Caco-2 (cell line): ENCODE measurements around the gene ZBTB47. TPM values are rescaled to one million over a fixed set of nuclear protein-coding genes. Genes with fewer than 3 reads are reported as not detected.

Source experiments
- BruUV-seq: library from RNA; stranded (reverse); fragments of 400-500 nt; replicated peaks from 2 replicates; lab custom pipeline; 2021; lab: Mats Ljungman, UMichigan
- CTCF ChIA-PET: fragments of 300-600 bp; sonication (Branson Sonifier 250); formaldehyde crosslinking; loops from one replicate; lab custom pipeline; 2022; ENCODE audit warnings: antibody characterized with exemption; lab: Charles Lee
- POLR2A ChIA-PET: fragments of 300-600 bp; sonication (Branson Sonifier 250); formaldehyde crosslinking; loops from one replicate; lab custom pipeline; 2022; ENCODE audit warnings: antibody characterized with exemption; lab: Charles Lee
- DNase-seq, 2 experiments: peaks; one replicate each; pipeline versions ENCODE4 v3.0.0 to v3.0.0-alpha.2; 2020 to 2022
- H3K27me3 ChIP-seq: replicated peaks from 2 replicates; pipeline ENCODE4 v1.6.0; 2011; ENCODE audit warnings: low read length; ENCODE audit not compliant: control insufficient read depth, insufficient read depth
- H3K36me3 ChIP-seq: 2 replicates; pipeline ENCODE4 v1.5.1; 2011; ENCODE audit warnings: low read length; ENCODE audit not compliant: control insufficient read depth, insufficient read depth
- H3K4me1 ChIP-seq: fragments of 250-450 bp; sonication (Bioruptor Pico); 2 replicates; pipeline ENCODE4 v1.5.1; 2020; ENCODE audit warnings: mild to moderate bottlenecking
- H3K4me3 ChIP-seq: 2 replicates; pipeline ENCODE4 v1.5.1; 2011; ENCODE audit warnings: low read depth, mild to moderate bottlenecking, control low read depth, low read length
- H3K9me3 ChIP-seq: fragments of 250-450 bp; sonication (Bioruptor Pico); 2 replicates; pipeline ENCODE4 v1.5.1; 2020; ENCODE audit warnings: mild to moderate bottlenecking, moderate library complexity
- H3K27ac Mint-ChIP-seq: one replicate; pipeline ENCODE4 v1.8.0; 2022; ENCODE audit warnings: mixed read lengths; ENCODE audit not compliant: unreplicated experiment
- H3K27me3 Mint-ChIP-seq: one replicate; pipeline ENCODE4 v1.8.0; 2022; ENCODE audit warnings: mixed read lengths; ENCODE audit not compliant: insufficient read depth, unreplicated experiment
- H3K36me3 Mint-ChIP-seq: one replicate; pipeline ENCODE4 v1.8.0; 2022; ENCODE audit warnings: mild to moderate bottlenecking, mixed read lengths; ENCODE audit not compliant: insufficient read depth, unreplicated experiment
- H3K4me1 Mint-ChIP-seq: one replicate; pipeline ENCODE4 v1.8.0; 2022; ENCODE audit warnings: low read depth, mixed read lengths; ENCODE audit not compliant: unreplicated experiment
- H3K4me3 Mint-ChIP-seq: one replicate; pipeline ENCODE4 v1.8.0; 2022; ENCODE audit warnings: mild to moderate bottlenecking, moderate library complexity, mixed read lengths; ENCODE audit not compliant: unreplicated experiment
- H3K9me3 Mint-ChIP-seq: one replicate; pipeline ENCODE4 v1.8.0; 2022; ENCODE audit warnings: mixed read lengths; ENCODE audit not compliant: unreplicated experiment
- intact Hi-C: fragments of 100-400 bp; cut with micrococcal nuclease; formaldehyde crosslinking; loops from one replicate; pipeline ENCODE4 v1.10.0; 2022; ENCODE audit not compliant: unreplicated experiment
- total RNA-seq: library from RNA; stranded (reverse); gene quantifications from 2 replicates; pipeline ENCODE4 v1.2.3, GENCODE V29; 2022
- TF ChIP-seq, protein P1 (sequence below), 2 experiments: fragments of 200-600 bp in 1 of 2; IDR thresholded peaks; 1 replicate in 1 of 2; 2 replicates in 1 of 2; pipeline versions ENCODE4 v1.5.1 to v1.8.0; 2011 to 2022; ENCODE audit warnings: antibody characterized with exemption in 1 of 2, control low read depth in 1 of 2, inconsistent platforms in 1 of 2, low read depth in 1 of 2, low read length in 1 of 2, mild to moderate bottlenecking in 1 of 2, moderate library complexity in 1 of 2; ENCODE audit not compliant: insufficient read depth in 1 of 2, severe bottlenecking in 1 of 2, unreplicated experiment in 1 of 2

The ZBTB47 gene
- total RNA-seq, 1 experiment from 2014 or later = 4.8 TPM

DNA sequence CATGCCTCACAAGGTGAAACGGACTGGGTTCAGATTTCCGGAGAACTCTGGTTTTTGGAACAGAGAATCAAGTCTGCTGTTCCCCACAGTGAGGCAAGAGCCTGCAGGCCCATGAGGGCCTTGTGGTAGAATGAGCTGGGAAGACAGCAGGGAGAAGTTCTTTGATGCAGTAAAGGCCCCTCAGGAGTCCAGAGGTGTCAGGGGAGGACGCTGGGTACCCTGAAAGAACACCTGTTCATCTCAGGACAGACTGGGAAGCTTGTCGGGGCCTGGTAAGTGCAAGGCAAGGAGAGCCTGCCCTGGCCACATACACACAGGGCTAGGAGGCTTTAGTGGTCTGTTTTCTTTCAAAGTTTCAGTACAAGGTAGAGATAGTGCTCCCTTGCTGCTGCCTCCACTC is 3.7 kb upstream of the ZBTB47 start:
- no peak for DNase-seq
- H3K4me3 Mint-ChIP-seq = no peak overlapping the region
- no peaks in the 10 kb centered on the region for H3K9me3 ChIP-seq
- H3K27me3 Mint-ChIP-seq = no peaks in the 10 kb centered on the region
- CTCF ChIA-PET = no interaction called here
- no peak overlapping the region for H3K27ac Mint-ChIP-seq
- intact Hi-C loops = loop anchor here (5.0 kb wide), 2 partner anchors 47 to 67 kb away; partner anchors contain the start of genes NKTR and SEC22C
- H3K36me3 Mint-ChIP-seq = peaks cover 66% of the 10 kb centered on the region
- H3K36me3 ChIP-seq = no peaks in the 10 kb centered on the region; the same call in 1 of the 2 replicates
- H3K4me1 ChIP-seq = peaks cover 12% of the 10 kb centered on the region
- no peaks in the 10 kb centered on the region for H3K27me3 ChIP-seq
- BruUV-seq = no TSS peak
- TF ChIP-seq, protein P1, sequence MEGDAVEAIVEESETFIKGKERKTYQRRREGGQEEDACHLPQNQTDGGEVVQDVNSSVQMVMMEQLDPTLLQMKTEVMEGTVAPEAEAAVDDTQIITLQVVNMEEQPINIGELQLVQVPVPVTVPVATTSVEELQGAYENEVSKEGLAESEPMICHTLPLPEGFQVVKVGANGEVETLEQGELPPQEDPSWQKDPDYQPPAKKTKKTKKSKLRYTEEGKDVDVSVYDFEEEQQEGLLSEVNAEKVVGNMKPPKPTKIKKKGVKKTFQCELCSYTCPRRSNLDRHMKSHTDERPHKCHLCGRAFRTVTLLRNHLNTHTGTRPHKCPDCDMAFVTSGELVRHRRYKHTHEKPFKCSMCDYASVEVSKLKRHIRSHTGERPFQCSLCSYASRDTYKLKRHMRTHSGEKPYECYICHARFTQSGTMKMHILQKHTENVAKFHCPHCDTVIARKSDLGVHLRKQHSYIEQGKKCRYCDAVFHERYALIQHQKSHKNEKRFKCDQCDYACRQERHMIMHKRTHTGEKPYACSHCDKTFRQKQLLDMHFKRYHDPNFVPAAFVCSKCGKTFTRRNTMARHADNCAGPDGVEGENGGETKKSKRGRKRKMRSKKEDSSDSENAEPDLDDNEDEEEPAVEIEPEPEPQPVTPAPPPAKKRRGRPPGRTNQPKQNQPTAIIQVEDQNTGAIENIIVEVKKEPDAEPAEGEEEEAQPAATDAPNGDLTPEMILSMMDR (IDR thresholded peaks at IDR 0.05; ENCODE audit: insufficient read depth in 1 of 2, low read depth in 1 of 2, low read length in 1 of 2, severe bottlenecking in 1 of 2, unreplicated experiment in 1 of 2) = no peak
- no peaks in the 10 kb centered on the region for H3K4me1 Mint-ChIP-seq
- POLR2A ChIA-PET = no interaction called here
- no peak overlapping the region for H3K4me3 ChIP-seq
- H3K9me3 Mint-ChIP-seq = no peaks in the 10 kb centered on the region

DNA sequence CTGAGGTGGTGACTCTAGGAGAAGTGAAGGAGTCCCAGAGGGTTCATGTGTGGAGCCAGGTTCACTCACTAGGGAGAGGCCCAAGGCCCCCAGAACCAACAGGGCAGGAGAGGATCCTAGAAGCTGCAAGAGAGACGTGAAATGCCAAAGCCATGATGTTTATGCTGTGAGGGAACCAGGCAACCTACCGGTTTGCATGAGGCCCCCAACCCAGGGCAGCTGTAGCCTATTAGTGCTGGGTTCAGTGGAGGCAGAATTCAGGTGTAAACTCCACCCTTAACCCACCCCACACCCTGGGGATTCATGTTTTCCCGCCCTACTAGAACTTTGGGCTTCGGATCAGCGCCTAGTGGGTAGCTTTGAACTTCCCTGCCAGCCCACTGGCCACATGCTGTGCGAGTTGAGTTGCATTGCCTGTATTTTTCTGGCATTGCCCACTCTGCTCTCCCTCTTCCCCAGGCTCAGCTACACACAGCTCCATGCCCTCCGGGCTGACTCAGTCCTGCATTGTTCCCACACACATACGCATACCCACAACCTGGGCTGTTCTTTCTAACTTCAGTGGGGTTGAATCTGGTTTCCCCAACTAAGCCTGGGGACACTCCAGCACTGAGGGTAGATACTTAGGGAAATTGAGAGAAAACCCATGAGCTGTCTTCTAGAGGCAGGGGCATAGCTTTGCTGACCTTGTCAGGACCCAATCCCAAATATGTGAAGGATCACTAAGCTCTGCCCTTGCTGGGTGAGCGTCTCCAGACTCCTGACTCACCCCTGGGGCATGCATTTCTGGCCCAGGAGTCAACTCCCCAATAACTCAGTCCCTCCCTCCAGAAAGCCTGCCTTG is 2.0 kb upstream of the ZBTB47 start:
- Mint-ChIP-seq H3K9me3 (no peaks in the 10 kb centered on the region), H3K27ac (no peak overlapping the region), H3K4me1 (no peaks in the 10 kb centered on the region), H3K4me3 (no peak overlapping the region), H3K36me3 (peaks cover 59% of the 10 kb centered on the region), H3K27me3 (no peaks in the 10 kb centered on the region)
- peaks cover 19% of the 10 kb centered on the region for H3K4me1 ChIP-seq
- H3K9me3 ChIP-seq = no peaks in the 10 kb centered on the region
- ChIA-PET POLR2A (interaction anchor here (0.6 kb wide), 1 partner anchor 15 kb away, joined by 3 read pairs; no protein-coding TSS in a partner anchor), CTCF (no interaction called here)
- TF ChIP-seq, protein P1 (IDR thresholded peaks at IDR 0.05; ENCODE audit: insufficient read depth in 1 of 2, low read depth in 1 of 2, low read length in 1 of 2, severe bottlenecking in 1 of 2, unreplicated experiment in 1 of 2) = no peak
- H3K27me3 ChIP-seq = no peaks in the 10 kb centered on the region
- intact Hi-C loops = loop anchor here (5.0 kb wide), 2 partner anchors 49 to 69 kb away; partner anchors contain the start of genes NKTR and SEC22C
- H3K36me3 ChIP-seq = no peaks in the 10 kb centered on the region; the same call in 1 of the 2 replicates
- no peak overlapping the region for H3K4me3 ChIP-seq
- no TSS peak for BruUV-seq
- DNase-seq = no peak

DNA sequence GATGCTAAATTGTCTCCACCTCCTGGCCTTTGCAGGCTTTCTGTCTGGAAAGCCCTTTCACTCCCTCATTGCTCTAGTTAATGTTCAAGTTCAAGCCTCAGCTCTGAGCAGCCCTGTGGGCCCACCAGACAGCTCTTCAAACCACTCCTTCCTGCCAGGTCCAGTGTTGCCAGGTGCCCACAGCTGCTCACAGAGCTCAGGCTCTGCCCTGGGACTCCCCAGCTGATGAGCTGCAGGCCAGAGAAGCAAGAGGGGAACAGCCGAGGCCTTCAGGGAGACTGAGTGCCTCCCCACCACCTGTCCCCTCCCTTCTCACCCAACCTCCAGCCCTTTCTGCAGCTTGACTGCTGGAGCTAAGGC is 1.3 kb upstream of the ZBTB47 start:
- Mint-ChIP-seq H3K27me3 (no peaks in the 10 kb centered on the region), H3K4me1 (no peaks in the 10 kb centered on the region), H3K27ac (no peak overlapping the region), H3K4me3 (no peak overlapping the region), H3K36me3 (peaks cover 53% of the 10 kb centered on the region), H3K9me3 (no peaks in the 10 kb centered on the region)
- no peaks in the 10 kb centered on the region for H3K9me3 ChIP-seq
- TF ChIP-seq, protein P1 (IDR thresholded peaks at IDR 0.05; ENCODE audit: insufficient read depth in 1 of 2, low read depth in 1 of 2, low read length in 1 of 2, severe bottlenecking in 1 of 2, unreplicated experiment in 1 of 2) = no peak
- no peak for DNase-seq
- H3K27me3 ChIP-seq = no peaks in the 10 kb centered on the region
- H3K36me3 ChIP-seq = no peaks in the 10 kb centered on the region; the same call in 1 of the 2 replicates
- no peak overlapping the region for H3K4me3 ChIP-seq
- BruUV-seq = no TSS peak
- CTCF ChIA-PET = interaction anchor here (0.6 kb wide), 1 partner anchor 402 kb away, joined by 3 read pairs; no protein-coding TSS in a partner anchor
- H3K4me1 ChIP-seq = peaks cover 19% of the 10 kb centered on the region
- intact Hi-C loops = loop anchor here (5.0 kb wide), 2 partner anchors 50 to 70 kb away; partner anchors contain the start of genes NKTR and SEC22C
- POLR2A ChIA-PET = no interaction called here
